HG02759 (cell line): ENCODE measurements around the gene NVL.
A peak's percentile ranks its signal among the peaks of the same experiment; 100 is the strongest.

ENCODE experiments used
- ATAC-seq: cut with Tn5 transposase; IDR thresholded peaks from one replicate; pipeline ENCODE4 v1.9.1; 2021; ENCODE audit warnings: mild to moderate bottlenecking, moderate library complexity; ENCODE audit not compliant: unreplicated experiment

Gene NVL

GRCh38 chr1:224287714-224288113, 42.3 kb downstream of the NVL start:
- no peak for ATAC-seq

GRCh38 chr1:224282140-224282539, 47.8 kb downstream of the NVL start:
- no peak for ATAC-seq

- ATAC-seq: no peak
These were observed 53.0 kb downstream of the NVL start for GRCh38 chr1:224276771-224277487.

GRCh38 chr1:224274970-224275626, 54.9 kb downstream of the NVL start:
- no peak for ATAC-seq

- ATAC-seq: no peak
These were observed 56.3 kb downstream of the NVL start for GRCh38 chr1:224273641-224274040.

GRCh38 chr1:224271106-224271505, 58.9 kb downstream of the NVL start:
- no peak for ATAC-seq

- no peak for ATAC-seq
These were observed 62.0 kb downstream of the NVL start for GRCh38 chr1:224267925-224268324.

- ATAC-seq: no peak
These were observed 62.8 kb downstream of the NVL start for GRCh38 chr1:224266915-224267856.

GRCh38 chr1:224266105-224266914, 63.7 kb downstream of the NVL start:
- no peak for ATAC-seq

GRCh38 chr1:224264321-224264720, 65.7 kb downstream of the NVL start:
- ATAC-seq: no peak

GRCh38 chr1:224262373-224263054, 67.5 kb downstream of the NVL start:
- ATAC-seq: no peak

- no peak for ATAC-seq
These were observed 70.0 kb downstream of the NVL start for GRCh38 chr1:224259986-224260385.

- ATAC-seq: no peak
These were observed 71.6 kb downstream of the NVL start for GRCh38 chr1:224258351-224258750.

- ATAC-seq: no peak
These were observed 73.3 kb downstream of the NVL start for GRCh38 chr1:224256640-224257039.

- no peak for ATAC-seq
These were observed 76.3 kb downstream of the NVL start for GRCh38 chr1:224253721-224254120.

GRCh38 chr1:224252479-224252878, 77.5 kb downstream of the NVL start:
- no peak for ATAC-seq

- no peak for ATAC-seq
These were observed 78.2 kb downstream of the NVL start for GRCh38 chr1:224251741-224252146.

GRCh38 chr1:224245188-224245587, 84.8 kb downstream of the NVL start:
- ATAC-seq: peak; percentile 48

GRCh38 chr1:224238756-224239155, 91.2 kb downstream of the NVL start:
- ATAC-seq: no peak

GRCh38 chr1:224238212-224238611, 91.8 kb downstream of the NVL start:
- ATAC-seq: no peak
